HG03378 (cell line): ENCODE measurements around the gene HSF5.
"Not testable (repeated sequence)": the region's sequence is repeated elsewhere in the genome, so short reads cannot be mapped to it uniquely, and the experiment has no call there.

ENCODE experiments used
- ATAC-seq: cut with Tn5 transposase; IDR thresholded peaks from one replicate; pipeline ENCODE4 v1.9.1; 2021; ENCODE audit warnings: mild to moderate bottlenecking, moderate library complexity; ENCODE audit not compliant: unreplicated experiment

The HSF5 gene

DNA sequence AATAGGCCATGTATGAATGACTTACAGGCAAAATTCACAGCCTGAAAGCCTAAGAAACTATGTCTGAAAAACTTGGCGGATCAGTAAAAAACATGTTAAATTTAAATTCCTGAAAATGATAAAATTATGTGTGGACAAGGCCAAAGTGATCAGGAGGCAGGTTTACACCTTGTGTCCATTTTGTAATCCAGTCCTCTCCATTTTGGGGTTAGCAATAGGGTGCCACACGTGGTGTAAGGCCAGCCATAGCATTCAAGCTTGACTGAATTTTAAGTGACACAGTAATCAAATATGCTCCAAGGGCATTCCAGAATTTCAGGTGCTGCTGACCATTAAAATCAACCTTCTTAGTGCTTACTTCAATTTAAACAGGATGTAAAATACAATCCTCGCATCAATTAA is 73.6 kb downstream of the HSF5 start:
- ATAC-seq = no peak

DNA sequence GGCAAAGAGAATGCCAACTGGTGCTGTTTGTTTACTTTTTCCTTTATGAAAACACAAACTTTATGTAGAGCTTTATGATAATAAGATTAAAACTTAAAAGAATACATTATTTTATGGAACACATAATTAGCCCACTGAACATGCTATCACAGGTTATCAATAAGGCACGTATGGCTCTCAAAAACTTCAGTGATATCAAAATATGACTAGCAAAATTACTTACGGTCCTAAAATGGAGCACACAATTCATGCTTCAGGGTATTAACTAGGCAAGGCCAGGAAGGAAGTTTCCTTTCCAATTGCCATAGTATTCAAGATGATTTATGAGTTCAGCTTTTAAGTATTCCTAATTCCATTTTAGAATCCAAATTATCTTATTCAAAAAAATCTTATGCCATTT is 74.5 kb downstream of the HSF5 start:
- ATAC-seq = no peak

DNA sequence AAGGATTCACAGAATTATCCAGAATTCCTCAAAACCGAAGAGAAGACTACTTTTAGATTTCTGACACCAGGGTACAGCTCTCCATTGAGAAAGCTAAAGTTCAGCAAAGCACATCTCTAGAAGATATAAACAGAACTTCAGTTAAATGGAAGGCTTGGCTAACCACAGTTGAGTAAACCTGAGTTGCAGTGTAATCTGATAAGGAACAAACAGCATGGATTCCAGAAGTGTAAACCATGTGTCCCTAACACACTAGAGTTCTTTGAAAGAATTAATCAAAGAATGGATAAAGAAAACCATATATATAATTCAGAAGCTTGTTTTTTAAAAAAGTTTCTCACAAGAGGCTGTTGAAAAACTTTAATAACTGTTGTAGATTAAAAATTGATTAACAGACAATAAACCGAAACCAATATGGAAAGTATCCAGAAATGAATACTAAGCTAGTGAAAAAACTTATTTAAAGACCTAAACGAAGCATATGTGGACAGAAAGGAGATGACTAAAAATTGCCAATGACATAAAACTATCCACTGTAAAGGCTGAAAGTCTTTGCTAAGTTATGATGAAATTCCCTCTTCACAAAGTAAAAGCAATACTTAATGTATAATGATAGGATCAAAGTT is 75.1 kb downstream of the HSF5 start:
- ATAC-seq = no peak

DNA sequence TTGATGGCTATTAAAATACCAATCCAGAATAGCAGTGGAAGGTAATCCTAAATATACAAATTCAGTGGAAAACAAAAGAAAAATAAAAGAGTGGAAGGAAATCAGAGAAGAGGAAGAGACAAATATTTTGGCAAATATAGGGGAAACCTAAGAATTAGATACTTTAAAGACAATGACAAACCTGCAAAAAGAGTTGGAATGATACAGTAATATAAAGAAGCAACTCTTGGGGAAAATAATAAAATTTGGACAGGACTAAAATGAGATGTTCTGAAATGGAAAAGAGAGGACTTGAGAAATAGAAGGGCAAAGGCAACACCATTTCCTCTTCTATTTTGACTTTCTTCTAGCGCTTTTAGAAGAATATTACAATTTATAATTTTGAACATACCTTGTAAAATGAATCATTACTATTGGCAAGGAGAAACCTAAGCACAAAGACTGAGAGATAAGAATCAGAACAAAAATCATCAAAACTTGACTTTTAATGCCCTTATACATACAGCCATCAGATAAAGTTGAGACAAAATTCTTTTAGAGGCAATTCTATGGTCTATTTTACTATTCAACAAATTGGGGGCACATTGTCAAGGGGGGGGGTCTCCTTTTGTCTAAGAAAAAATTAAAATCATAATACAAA is 76.0 kb downstream of the HSF5 start:
- no peak for ATAC-seq

DNA sequence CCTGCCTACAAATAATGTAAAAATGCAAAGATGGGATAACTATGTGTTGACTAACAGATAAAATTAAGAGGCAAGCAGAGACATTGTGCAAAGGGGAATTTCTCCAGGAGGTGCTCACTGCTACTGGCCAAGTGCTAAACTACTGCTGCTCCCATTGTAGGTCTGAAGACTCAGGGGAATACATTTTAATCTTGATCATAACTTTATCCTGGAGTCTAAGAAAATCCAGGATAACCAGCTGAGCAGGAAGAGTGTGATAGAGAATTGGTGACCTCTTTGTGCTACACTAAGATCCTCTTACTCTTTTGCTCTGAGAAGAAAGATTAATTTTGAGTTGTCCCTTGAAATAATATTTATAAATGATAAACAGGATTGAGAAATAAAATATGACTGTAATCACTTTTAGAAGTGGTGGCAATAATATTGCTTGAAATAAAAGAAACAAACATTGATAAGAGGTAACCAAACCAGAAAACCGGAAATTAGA is 76.8 kb downstream of the HSF5 start:
- ATAC-seq = no peak

DNA sequence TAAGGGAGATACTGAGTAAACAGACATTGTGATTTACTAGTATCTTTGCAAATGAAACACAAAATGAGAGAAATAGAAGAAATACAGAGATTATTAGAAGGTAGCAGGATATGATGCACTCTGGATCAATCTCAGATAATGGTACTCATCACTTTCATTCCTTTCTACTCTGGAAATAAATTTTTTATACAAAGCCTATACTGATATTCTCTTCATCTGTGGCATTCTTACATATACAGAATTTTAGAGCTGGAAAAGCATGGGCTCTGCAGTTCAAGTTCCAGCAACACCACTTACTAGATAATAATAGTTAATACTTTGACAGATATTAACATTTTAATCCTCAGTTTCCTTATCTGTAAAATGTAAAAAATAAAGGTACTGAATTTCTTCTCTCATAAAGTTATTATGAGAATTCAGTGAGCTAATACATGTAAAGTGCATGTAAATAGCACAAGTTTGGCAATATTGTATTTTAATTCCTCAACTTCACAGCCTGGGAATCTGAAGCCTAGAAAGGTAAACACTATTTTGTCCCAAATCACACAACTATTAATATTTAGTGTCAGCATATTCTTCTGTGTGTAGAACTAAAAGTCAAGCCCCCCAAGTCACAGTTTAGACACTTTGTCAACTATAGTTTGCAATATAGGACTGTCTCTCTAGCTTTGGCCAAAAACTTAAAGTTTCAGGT is 77.3 kb downstream of the HSF5 start:
- ATAC-seq = no peak

DNA sequence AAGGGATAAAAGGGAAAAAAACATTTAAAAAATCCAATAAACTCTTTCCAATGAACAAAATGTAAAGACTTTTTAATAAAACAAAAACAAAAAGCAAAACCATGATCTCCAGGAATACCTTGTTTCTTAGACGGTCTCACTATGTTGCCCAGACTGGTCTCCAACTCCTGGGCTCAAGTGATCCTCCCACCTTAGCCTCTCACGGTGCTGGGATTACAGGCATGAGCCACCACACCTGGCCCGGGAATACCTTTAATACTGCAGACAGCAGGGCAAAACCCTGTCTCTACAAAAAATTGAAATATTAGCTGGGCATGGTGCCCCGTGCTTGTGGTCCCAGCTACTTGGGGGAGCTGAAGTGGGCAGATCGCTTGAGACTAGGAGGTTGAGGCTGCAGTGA is 78.8 kb downstream of the HSF5 start:
- no peak for ATAC-seq

DNA sequence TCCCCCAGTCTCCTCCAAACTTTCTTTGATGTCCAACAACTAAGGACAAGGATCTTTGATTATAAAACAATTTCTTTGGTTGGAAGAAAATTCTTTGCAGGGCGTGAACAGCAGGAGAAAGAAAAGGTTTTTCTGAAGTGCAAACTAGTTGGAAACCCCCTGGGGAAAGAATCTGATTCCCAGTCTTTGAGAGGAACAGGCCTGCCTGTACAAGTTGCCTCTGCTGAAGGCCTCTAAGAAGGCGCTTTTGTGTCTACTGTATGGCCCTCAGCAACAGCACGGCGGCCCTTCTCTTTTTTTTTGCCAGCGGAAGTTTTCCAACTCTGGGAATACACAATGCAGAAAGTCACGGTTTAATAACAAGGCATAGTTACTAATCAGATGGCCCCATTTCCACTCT is 84.9 kb downstream of the HSF5 start:
- no peak for ATAC-seq

DNA sequence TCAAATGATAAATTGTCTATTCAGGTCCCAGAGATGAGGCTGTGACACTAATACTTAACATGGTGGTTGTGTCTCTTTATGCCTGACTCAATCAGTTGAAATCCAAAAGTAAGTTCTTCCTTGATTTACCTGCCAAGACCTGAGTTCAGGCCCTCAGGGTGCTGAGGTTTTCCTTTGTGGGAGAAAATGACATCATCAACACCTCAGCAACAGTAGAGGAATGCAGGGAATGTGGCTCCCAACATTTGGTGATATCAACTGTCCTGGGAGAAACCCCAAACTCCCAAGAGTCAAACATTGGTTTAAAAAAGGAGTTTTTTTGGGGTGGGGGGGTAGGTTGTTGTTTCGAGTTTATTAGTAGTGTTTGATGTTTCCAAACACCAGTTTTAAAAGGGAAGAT is 85.5 kb downstream of the HSF5 start:
- ATAC-seq = no peak

DNA sequence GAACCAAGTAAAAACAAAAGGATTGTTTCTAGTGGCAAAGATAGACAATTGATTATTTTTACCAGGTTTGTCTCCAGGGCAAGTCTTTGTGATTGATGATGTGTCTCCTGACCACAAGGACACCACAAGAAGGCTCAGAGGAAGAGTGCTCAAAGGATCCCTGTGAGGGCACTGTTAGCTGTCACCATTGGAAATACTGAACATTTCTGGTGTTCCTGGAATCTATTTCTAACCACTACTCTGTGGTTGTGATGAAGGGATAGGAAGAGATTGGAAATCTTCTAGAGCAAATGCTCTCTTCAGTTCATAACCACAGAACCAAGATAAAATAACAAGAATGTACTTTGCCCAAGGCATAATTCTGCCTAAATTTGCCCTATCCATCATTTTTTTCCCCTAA is 86.2 kb downstream of the HSF5 start:
- no peak for ATAC-seq

DNA sequence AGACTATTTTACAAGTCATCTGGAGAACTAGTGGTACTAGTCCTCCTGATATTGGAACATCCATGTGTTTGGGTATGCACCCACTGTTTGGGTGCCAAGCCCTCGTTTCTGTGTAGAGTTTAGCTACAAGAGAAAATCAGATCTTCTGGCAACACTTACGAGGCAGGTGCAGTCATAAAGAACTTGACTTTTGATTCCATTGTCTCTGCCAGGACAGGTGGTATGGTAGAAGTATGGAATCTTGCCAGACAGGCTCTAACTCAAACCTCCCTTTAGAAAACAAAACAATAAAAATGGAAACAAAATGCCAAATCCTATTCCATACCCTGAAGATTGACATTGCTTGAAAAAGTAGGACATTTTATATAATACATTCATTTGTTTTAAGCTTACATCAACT is 86.9 kb downstream of the HSF5 start:
- ATAC-seq = no peak

DNA sequence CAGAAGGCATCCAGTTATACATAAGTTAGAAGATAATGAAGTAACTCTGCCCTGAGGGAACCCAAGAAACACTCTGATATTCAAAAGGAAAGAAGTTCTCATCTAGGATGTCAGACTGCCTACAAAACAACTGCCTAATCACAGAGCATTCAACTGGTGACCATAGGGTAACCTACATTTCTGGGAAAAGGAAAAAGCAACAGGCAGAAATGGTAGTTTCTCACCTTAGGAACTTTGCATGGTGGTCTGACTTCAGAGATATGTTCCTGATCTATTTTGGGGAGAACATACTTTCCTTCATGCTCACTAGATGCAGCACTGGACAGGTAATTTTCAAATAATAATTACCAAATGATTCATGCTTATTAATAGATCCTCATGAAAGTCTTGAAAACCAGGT is 87.4 kb downstream of the HSF5 start:
- ATAC-seq = no peak

DNA sequence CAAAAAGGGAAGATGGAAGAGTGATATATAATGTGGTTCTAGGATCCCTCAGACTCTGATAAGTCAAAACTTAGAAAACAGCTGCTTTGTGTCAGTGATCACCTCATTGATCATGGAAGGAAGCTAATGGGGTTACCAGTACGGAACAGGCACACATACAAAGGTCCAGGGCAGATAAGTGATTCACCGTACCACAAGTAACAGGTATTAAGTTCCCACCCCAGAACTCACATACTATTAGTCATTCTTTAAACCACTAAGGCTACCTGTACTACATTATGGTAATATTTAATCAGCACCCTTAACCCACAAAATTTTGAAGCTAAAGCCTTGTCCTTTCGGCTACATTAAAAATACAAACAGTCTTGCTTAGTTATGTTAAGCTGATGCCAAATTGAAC is 88.2 kb downstream of the HSF5 start:
- ATAC-seq = no peak

DNA sequence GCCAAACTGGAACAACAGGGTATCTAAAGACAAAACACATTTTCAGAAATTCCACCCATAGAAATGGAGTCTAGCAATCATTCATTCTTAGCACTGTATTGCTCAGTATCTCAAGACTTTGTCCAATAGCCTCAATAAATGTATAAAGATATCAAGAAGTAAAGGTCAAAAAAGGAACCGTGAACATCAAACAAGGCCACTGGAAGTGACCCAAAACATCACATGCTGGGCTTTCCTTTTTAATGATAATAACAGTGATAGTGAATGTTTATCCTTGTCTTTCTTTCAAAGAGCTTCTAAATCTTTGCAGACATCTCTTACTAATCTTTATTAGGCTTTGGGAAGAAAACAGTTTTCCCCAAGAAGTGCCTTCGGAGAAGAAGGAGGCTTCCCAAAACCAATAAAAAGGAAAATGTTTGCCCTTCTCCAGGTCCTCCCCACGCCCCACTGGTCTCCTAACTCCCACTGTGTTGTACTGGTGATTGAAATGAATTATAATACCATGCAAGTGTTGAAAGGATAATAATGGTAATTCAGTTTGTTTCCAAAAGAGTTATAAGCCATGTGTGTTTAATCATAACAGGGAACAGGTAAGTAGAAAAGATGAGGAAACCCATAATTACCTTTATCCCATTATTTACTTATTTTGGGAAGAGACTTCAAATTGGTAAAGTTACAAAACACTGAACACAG is 89.5 kb downstream of the HSF5 start:
- ATAC-seq = no peak

DNA sequence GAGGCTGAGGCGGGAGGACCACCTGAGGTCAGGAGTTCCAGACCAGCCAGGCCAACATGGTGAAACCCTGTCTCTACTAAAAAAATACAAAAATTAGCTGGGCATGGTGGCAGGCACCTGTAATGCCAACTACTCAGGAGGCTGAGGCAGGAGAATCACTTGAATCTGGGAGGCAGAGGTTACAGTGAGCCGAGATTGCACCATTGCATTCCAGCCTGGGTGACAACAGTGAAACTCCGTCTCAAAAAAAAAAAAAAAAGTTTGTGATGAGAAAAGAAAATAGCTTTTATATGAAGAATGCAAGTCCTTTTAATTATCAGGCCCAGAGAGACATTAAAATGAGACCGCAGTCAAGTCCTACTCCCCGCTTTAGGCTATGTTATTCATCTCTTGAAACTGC is 90.8 kb downstream of the HSF5 start:
- not testable (repeated sequence) for ATAC-seq

DNA sequence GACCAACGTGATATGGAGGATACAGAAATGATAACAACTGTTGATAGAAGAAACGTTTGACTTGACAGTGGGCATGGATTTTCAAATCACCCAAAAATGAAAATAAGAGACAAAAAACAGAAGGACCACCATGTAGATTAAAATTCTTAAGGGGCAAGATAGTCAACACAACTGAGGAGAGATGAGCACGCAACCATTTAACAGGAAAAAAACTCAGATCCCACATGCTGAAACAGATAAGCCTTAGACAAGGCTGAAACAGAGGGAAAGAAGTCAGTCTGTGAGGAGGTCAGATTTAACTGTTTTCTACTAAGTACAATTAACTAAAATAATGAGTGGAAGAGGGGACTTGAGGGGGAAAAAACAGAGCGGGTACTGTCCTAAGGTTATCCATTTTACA is 92.0 kb downstream of the HSF5 start:
- ATAC-seq = no peak

DNA sequence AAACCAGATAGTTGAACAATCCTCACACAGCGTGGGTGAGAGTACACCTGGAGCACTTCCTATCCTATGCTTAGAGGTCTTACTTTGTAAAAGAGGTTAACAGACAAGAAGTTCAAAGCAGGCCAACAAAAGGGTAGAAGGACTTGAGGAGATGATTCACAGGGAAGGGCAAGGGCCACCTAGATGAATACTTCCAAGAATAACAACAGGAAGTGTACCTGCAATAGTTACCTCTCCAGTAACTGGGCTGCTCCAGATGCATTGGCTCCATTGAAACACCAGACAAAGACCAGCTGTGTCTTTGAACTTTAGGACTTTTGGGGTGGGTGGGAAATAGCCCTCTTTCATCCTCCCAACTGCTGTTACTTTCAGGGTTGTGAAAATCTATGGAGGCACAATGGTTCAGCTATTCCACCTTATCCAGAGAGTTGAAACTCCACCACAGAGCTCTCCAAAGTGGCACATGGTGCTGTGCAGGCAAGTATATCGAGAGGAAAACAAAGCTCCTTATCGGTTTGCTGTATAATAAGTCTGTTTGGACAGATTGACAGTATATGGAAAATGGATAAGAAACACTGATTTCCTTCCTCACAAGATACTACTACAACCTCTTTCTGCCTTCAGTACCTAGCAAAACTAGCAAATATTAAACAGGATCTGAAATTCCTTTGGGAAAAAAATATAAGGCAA is 93.5 kb downstream of the HSF5 start:
- ATAC-seq = no peak

DNA sequence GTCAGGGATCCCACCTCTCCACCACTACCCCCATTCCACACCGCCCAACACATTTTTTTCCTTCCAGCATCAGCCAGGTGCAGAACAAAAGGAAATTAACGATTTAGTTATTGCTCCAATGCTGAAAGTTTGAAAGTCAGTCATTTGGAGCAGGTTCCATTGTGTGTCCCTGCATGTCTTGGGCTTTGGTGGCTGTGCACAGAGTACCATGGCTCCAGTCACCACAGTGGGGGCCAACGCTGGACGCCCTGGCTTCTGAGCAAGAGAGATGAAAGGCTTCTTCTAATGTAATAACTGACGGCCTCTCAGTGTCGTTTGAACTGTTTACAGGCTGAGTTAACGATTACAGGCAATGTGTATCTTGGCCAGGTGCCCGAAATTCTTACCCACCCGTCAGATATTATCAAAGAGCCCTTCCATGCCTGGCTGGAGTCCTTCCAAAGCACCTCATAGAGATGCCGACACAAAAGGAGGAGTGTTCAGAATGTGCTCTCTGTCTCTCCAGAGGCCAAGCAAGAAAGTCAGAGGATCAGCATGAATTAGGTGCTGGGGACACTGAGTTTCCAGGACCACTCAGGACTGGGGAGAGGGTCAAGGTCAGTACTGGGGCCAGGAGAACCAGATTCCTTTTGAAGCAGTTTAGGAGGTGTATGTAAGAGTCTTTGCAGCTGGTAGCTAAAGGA is 96.8 kb downstream of the HSF5 start:
- no peak for ATAC-seq

DNA sequence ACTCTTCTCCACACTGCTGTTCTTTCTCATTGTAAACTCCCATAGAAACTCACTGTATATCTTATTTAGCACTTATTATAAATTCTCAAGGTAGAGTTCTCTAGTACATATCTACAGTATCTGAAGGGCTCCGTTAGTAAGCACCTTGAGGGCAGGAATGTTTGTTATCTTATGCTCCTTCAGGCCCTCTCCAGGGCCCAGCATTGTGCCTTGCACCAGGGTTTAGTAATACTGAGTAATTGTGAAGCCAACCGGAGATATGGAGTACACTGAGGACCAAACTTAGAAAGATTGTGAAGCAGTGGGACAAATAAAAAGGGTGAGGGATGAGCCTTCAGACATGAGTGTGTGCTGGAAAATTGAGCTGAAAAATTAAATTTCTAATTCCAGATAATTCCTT is 97.3 kb downstream of the HSF5 start:
- ATAC-seq = no peak

DNA sequence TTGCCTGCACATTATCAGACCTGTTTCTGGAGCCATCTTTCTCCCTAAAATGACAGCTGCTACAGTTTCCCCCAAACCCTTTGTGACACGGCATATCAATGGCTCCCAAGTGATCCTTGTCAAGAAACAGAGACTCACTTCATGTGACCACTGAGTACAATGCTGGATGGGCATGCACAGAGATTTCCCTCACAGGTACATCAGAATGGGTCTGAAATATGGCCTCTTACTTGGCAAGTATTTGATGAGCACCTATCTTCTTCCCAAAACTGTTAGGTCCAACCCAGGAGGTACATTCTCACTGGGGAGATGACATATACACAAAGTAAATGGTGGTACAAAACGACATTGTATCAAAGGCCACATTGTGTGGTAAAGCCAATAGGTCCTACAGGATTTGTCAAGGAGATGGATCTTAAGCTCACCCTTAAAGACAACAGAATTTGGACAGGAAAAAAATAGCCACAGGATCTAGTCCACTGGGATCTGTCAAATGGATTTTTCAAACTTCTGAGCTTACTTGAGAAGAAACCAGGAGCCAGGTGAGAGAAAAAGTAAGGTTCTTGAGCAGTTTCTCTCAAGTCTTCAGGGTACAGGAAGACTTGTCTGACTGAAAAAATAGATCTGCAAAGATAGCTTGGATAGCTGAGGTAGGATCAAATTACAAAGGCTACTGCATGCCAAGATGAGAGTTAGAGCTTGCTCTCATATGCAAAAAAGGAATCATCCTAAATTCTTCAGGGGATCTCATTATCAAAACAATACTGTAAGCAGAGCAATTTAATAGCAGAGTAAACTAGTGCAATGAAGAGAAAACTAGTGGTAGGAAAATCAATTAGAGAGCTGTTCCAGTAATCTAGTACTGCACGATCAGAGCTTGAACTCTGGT is 99.7 kb downstream of the HSF5 start:
- ATAC-seq = no peak
